Neural cell (in vitro differentiated cells): ENCODE data around the gene MTHFD2. TPM values are rescaled to one million over a fixed set of nuclear protein-coding genes. Genes with fewer than 3 reads are reported as not detected.

Experiments used
- H2AFZ ChIP-seq: fragments of 200-600, 300-800 bp; sonication (generic), shearing (Covaris generic); 2 replicates; pipeline ENCODE4 v1.6.0; 2014; ENCODE audit warnings: low read depth, mild to moderate bottlenecking, antibody characterized with exemption, low read length, moderate library complexity
- H3F3A ChIP-seq: fragments of 200-600 bp; shearing (Covaris generic); 2 replicates; pipeline ENCODE4 v1.6.1; 2016; ENCODE audit warnings: mild to moderate bottlenecking, moderate library complexity, mixed read lengths, antibody characterized with exemption, low read length; ENCODE audit not compliant: insufficient read depth, poor library complexity, severe bottlenecking
- H3K27ac ChIP-seq: fragments of 200-600, 300-800 bp; sonication (generic), shearing (Covaris generic); 2 replicates; pipeline ENCODE4 v1.5.1; 2014; ENCODE audit warnings: mild to moderate bottlenecking, low read length, moderate library complexity
- H3K27me3 ChIP-seq: fragments of 300-800, 200-600 bp; sonication (generic), shearing (Covaris generic); 2 replicates; pipeline ENCODE4 v1.6.0; 2014; ENCODE audit warnings: mild to moderate bottlenecking, low read depth, low read length, moderate library complexity; ENCODE audit not compliant: insufficient read depth
- H3K36me3 ChIP-seq: fragments of 300-800, 200-600 bp; sonication (generic), shearing (Covaris generic); 2 replicates; pipeline ENCODE4 v1.5.1; 2014; ENCODE audit warnings: mild to moderate bottlenecking, antibody characterized with exemption, low read length, moderate library complexity; ENCODE audit not compliant: insufficient read depth
- H3K4me2 ChIP-seq: fragments of 300-800, 200-600 bp; sonication (generic), shearing (Covaris generic); 2 replicates; pipeline ENCODE4 v1.6.0; 2014; ENCODE audit warnings: mild to moderate bottlenecking, low read length
- H3K4me3 ChIP-seq: fragments of 300-800, 200-600 bp; sonication (generic), shearing (Covaris generic); 2 replicates; pipeline ENCODE4 v1.5.1; 2014; ENCODE audit warnings: mild to moderate bottlenecking, low read length, moderate library complexity
- H3K79me2 ChIP-seq: fragments of 200-600 bp; shearing (Covaris generic); replicated peaks from 2 replicates; pipeline ENCODE4 v1.6.0; 2014; ENCODE audit warnings: mild to moderate bottlenecking, low read length, moderate library complexity; ENCODE audit not compliant: insufficient read depth
- H3K9ac ChIP-seq: fragments of 300-800, 200-600 bp; sonication (generic), shearing (Covaris generic); 2 replicates; pipeline ENCODE4 v1.6.1; 2016; ENCODE audit warnings: mild to moderate bottlenecking, low read length, mixed read lengths
- H3K9me2 ChIP-seq: fragments of 200-600 bp; shearing (Covaris generic); 2 replicates; pipeline ENCODE4 v1.6.1; 2016; ENCODE audit warnings: mild to moderate bottlenecking, low read length, mixed read lengths; ENCODE audit not compliant: insufficient read depth
- H3K9me3 ChIP-seq: fragments of 200-600, 300-800 bp; sonication (generic), shearing (Covaris generic); 2 replicates; pipeline ENCODE4 v1.6.1; 2016; ENCODE audit warnings: mild to moderate bottlenecking, mixed run types, low read length, moderate library complexity, mixed read lengths
- H4K20me1 ChIP-seq: fragments of 200-600 bp; shearing (Covaris generic); 2 replicates; pipeline ENCODE4 v1.6.1; 2016; ENCODE audit warnings: mild to moderate bottlenecking, mixed run types; ENCODE audit not compliant: insufficient read depth
- CTCF ChIP-seq: fragments of 450-650 bp; IDR thresholded peaks from 2 replicates; pipeline ENCODE4 v1.5.1; 2014; ENCODE audit warnings: antibody characterized with exemption, mild to moderate bottlenecking, moderate library complexity; ENCODE audit not compliant: poor library complexity, severe bottlenecking
- EP300 ChIP-seq: fragments of 450-650 bp; conservative IDR thresholded peaks from 2 replicates; pipeline ENCODE4 v1.6.1; 2014; ENCODE audit warnings: antibody characterized with exemption, mild to moderate bottlenecking, moderate library complexity; ENCODE audit not compliant: poor library complexity, severe bottlenecking
- EZH2 ChIP-seq: fragments of 200-600, 300-800 bp; shearing (Covaris generic), sonication (generic); IDR thresholded peaks from 2 replicates; pipeline ENCODE4 v1.6.1; 2014; ENCODE audit warnings: antibody characterized with exemption, low read length, borderline replicate concordance, mild to moderate bottlenecking; ENCODE audit not compliant: insufficient read depth, poor library complexity, severe bottlenecking
- MXI1 ChIP-seq: fragments of 450-650 bp; conservative IDR thresholded peaks from 2 replicates; pipeline ENCODE4 v1.6.1; 2014; ENCODE audit warnings: antibody characterized with exemption, mild to moderate bottlenecking; ENCODE audit not compliant: poor library complexity, severe bottlenecking
- POLR2AphosphoS5 ChIP-seq: IDR thresholded peaks from 2 replicates; pipeline ENCODE4 v1.6.1; 2012
- RAD21 ChIP-seq: fragments of 450-650 bp; conservative IDR thresholded peaks from 2 replicates; pipeline ENCODE4 v1.6.1; 2014; ENCODE audit warnings: antibody characterized with exemption, mild to moderate bottlenecking, moderate library complexity
- REST ChIP-seq: IDR thresholded peaks from 2 replicates; pipeline ENCODE4 v1.6.1; 2012; ENCODE audit warnings: borderline replicate concordance
- SMC3 ChIP-seq: fragments of 450-650 bp; conservative IDR thresholded peaks from 2 replicates; pipeline ENCODE4 v1.6.1; 2014; ENCODE audit warnings: antibody characterized with exemption, mild to moderate bottlenecking, moderate library complexity; ENCODE audit not compliant: poor library complexity
- TAF1 ChIP-seq: IDR thresholded peaks from 2 replicates; pipeline ENCODE4 v1.6.1; 2012; ENCODE audit warnings: low read depth
- polyA plus RNA-seq: library from polyadenylated mRNA; depleted of rRNA; stranded (reverse); fragments of >200 nt; gene quantifications from 2 replicates; pipeline ENCODE4 v1.2.3, GENCODE V29; 2014

MTHFD2 gene
- polyA plus RNA-seq, 1 donor from 2014 or later: 26.3 TPM

- no peak overlapping the region for H3K27ac ChIP-seq
- H3K79me2 ChIP-seq: no peaks in the 10 kb centered on the region
- no peak overlapping the region for H3K4me2 ChIP-seq
- no peak overlapping the region for H3K4me3 ChIP-seq
- TF ChIP-seq EZH2: no peak
- TF ChIP-seq RAD21: no peak
- no peak for TF ChIP-seq CTCF
- no peak for TF ChIP-seq SMC3
- no peak for TF ChIP-seq POLR2AphosphoS5
- no peak for TF ChIP-seq EP300
- TF ChIP-seq TAF1: no peak
- no peak for TF ChIP-seq MXI1
- no peak for TF ChIP-seq REST
- H2AFZ ChIP-seq: no peak overlapping the region
- H3K9ac ChIP-seq: no peak overlapping the region
- no peaks in the 10 kb centered on the region for H3F3A ChIP-seq
- H3K27me3 ChIP-seq: no peaks in the 10 kb centered on the region
- H4K20me1 ChIP-seq: no peaks in the 10 kb centered on the region
- no peaks in the 10 kb centered on the region for H3K9me3 ChIP-seq
- no peaks in the 10 kb centered on the region for H3K9me2 ChIP-seq
- H3K36me3 ChIP-seq: no peaks in the 10 kb centered on the region
Measured at GRCh38 chr2:74244286-74244685, 45.9 kb downstream of the MTHFD2 start.

GRCh38 chr2:74246496-74247195 is 48.2 kb downstream of the MTHFD2 start:
- H3F3A ChIP-seq: no peaks in the 10 kb centered on the region

More at GRCh38 chr2:74246496-74247195, 48.2 kb downstream of the MTHFD2 start:
- no peak overlapping the region for H2AFZ ChIP-seq
- no peaks in the 10 kb centered on the region for H3K9me2 ChIP-seq
- H3K9me3 ChIP-seq: no peaks in the 10 kb centered on the region
- no peak overlapping the region for H3K4me2 ChIP-seq
- H3K27ac ChIP-seq: no peak overlapping the region
- H4K20me1 ChIP-seq: no peaks in the 10 kb centered on the region
- no peak overlapping the region for H3K4me3 ChIP-seq
- H3K36me3 ChIP-seq: no peaks in the 10 kb centered on the region
- no peak for TF ChIP-seq TAF1
- TF ChIP-seq CTCF: no peak
- TF ChIP-seq EZH2: no peak
- TF ChIP-seq MXI1: no peak
- TF ChIP-seq SMC3: no peak
- TF ChIP-seq EP300: no peak
- TF ChIP-seq POLR2AphosphoS5: no peak
- no peak for TF ChIP-seq RAD21
- TF ChIP-seq REST: no peak
- no peak overlapping the region for H3K9ac ChIP-seq
- no peaks in the 10 kb centered on the region for H3K27me3 ChIP-seq
- H3K79me2 ChIP-seq: no peaks in the 10 kb centered on the region
